Measurements from ENCODE around the gene DNM1.
A peak's percentile ranks its signal among the peaks of the same experiment; 100 is the strongest.
"Not testable (repeated sequence)": the region's sequence is repeated elsewhere in the genome, so short reads cannot be mapped to it uniquely, and the experiment has no call there.

The DNM1 gene

GRCh38 chr9:128226412-128226801, 23.2 kb downstream of the DNM1 start:
- DNase-seq: no peak

GRCh38 chr9:128230897-128231296, 27.7 kb downstream of the DNM1 start:
- DNase-seq: not testable (repeated sequence)

DNA sequence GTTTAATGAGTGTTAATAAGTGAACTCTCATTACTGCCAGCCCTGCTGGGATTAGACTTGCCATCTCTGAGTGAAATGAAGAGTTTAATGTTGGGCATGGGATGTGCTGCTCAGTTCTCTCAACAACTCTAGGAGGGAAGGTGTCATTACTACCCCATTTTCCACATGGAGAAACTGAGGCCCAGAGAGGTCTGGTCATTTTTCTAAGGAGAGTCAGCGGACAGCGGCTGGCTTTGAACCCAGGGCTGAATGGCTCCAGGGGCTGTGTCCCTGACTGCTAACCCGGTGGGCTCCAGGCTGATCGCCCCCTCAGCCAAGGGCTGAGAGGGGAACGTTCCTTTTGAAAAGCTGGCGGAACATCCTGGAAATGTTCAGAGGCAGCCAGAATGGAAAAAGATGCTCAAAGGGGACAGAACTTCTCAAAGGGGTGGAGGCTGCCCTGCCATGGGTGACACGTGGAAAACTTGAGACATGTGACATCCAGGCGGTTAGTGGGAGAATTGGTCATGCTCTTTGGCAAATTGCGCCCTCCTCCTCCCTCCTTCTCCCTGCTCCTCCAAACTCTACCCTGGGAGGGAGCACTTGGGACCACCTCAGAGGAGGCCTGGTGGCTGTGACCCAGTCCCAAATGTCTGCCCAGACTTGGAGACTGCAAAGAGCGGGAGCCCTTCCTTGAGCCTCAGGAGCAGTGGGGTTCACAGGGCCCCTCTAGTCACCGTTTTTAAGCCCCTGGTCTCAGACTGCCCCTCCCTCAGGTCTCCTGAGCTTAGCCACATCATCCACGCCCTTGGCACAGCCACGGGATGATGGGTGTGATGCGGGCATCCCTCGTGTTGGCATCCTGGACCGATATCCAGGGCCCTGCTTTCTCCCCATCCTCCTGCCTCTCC, 28.7 kb downstream of the DNM1 start:
- DNase-seq: no peak

- DNase-seq: no peak
Measured at GRCh38 chr9:128232528-128233428, 29.6 kb downstream of the DNM1 start.

- no peak for DNase-seq
Measured at GRCh38 chr9:128233817-128234406, 30.7 kb downstream of the DNM1 start.

- DNase-seq: no peak
Measured at GRCh38 chr9:128242124-128242523, 38.9 kb downstream of the DNM1 start.

DNA sequence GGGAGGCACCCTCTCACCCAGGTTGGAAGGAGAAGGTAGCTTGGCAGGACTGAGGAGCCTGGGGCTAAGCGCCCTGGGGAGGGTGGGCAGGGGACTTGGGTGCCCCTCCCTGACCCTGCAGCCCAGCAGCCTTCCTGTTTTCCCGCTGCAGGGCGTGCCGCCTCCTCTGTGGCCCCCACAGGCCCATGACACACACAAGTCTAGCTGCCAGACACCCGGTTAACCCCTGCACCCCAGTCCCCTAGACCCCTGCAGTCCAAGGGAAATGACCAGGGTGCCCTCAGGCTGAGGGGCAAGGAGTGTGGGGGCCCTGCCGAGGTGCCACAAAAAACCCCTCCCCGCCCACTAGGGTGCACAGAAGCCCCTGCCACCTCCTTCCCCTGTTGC, 39.6 kb downstream of the DNM1 start:
- DNase-seq: no peak

DNA sequence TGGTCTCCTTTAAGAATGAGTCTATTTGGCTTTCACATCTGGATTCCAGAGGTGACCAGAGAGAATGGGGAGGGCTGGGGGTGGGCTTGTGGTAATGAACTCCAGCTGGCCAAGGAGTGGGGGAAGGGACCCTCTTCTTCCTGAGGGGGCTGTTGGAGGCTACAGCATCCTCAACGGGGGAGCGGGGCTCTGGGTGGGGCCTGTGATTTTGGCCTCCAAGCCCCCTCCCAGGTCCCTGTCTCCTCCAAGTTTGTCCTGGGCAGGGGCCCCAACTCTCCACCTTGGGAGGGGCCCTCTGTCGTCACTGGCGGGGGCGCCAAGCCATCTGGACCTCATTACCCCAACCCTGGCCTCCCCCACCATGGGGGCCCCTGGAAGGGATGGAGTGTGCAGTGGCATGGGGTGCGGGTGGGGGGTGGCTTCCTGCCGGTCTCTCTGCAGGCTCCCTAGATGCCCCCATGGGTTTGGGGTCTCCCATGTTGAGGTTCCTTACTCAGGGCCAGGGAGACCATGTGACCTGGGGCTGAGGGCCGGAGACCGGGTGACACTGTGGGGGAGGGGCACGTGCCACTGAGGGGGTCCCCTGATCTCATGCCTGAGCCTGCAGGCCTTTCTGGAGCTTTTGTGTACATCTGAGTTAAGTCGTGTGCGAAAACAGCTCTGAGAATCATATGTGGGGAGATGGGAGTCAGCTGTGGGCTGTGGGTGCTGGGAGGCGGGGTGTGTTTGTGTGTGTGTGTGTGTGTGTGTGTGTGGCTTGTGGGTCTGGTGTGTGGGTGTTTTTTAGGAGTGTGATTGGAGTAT, 40.2 kb downstream of the DNM1 start:
- no peak for DNase-seq

DNA sequence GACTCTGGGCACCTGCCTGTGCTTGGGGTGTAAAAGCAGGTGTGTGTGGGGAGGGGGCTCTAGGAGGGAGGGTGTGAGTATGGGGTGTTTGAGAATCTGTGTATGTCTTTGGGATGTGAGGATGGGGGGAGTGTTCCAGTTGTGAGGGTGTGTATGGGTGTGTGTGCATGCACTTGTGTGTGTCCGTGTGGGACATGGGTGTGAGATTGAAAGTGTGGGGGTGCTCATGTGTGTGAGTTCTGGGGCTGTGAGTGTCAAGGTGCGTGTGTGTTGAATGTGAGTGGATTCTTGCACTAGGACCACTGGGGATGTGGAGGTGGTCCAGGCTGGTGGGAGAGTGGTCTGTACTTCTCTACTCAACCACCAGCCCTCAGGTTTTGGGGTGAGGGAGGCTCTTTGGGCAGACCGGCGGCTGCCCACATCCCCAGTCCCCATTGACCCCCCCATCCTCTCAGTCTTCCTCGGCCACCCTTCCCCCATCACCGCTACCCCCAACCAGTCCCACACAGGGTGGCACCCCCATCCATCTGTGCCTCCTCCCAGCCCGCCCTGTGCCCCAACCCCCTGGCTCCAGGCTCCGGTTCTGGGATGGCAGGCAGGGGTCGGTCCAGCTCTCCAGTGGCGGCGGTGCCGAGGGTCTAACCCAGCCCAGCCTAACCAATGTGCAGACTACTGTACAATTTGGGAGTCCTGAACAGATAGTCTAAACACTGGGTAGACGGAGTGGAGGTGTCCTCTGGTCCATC, 41.1 kb downstream of the DNM1 start:
- no peak for DNase-seq

DNA sequence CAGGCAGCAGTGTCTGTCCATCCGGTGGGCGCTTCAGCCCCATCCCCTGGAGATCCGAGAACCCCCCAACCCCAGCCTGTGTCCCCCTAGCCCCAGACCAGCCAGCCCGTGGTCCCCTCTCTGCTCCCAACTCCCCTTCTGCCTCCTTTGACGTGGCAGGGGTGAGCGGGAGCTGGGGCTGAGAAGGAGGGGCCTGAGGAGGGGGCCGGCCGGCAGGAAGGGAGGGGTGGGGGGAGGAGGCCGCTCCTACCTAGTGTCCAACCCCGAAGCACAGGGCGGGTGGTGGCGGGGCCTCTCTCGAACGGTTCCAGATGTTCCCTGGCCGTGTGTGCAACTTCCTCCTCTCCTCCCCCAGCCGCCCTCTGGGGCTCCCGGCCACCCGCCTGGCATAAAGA, 41.7 kb downstream of the DNM1 start:
- no peak for DNase-seq

DNA sequence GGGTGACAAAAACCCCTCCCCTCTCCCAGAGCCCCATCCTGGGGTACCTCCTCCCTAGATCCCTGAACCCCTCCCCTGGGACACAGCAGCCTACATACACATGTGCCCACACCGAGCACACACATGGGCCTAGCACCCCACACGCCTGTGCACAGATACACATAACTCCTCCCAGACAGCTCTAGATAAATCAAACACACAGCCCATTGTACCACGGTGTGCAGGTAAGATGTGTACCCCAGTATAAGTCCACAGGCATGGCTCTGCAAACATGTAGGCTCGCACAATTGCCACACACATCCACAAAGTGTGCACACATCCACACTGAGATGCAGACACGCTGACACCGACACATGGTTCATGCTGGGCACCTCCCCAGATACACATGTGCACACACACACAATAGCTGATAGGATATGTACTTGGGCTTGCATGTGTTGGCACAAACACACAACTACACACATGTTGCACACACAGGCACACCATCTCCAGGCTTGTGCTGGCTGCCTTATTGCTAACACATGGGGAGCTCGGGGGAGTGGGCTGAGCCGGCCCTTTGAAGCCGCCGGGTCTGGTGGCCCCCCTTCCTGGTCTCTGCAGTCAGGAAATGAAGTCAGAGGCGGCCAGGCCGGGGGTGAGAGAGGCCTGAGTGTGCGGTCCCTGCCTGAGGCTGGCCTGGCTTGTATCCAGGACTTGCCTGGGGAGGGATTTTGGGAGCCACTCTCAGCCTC, 42.4 kb downstream of the DNM1 start:
- no peak for DNase-seq

DNA sequence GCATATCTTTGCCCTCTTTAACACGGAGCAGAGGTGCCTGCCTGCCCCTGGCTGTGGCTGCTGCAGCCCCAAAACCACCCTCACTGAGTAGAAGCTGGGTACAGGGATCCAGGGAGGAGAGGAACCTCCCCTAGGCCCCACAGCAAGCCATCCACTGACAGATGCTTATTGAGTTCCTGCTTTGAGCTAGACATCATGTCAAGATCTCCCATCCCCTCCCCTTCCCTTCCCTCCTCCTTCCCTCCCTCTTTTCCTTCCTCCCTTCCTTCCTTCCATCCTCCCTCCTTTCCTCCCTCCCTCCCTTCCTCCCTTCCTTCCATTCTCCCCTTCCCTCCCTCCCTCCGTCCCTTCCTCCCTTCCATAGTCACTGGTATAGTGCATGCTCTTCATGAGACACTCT, 43.3 kb downstream of the DNM1 start:
- DNase-seq: no peak

GRCh38 chr9:128247226-128247803, 44.1 kb downstream of the DNM1 start:
- DNase-seq: no peak

GRCh38 chr9:128249558-128249907, 46.4 kb downstream of the DNM1 start:
- no peak for DNase-seq

DNA sequence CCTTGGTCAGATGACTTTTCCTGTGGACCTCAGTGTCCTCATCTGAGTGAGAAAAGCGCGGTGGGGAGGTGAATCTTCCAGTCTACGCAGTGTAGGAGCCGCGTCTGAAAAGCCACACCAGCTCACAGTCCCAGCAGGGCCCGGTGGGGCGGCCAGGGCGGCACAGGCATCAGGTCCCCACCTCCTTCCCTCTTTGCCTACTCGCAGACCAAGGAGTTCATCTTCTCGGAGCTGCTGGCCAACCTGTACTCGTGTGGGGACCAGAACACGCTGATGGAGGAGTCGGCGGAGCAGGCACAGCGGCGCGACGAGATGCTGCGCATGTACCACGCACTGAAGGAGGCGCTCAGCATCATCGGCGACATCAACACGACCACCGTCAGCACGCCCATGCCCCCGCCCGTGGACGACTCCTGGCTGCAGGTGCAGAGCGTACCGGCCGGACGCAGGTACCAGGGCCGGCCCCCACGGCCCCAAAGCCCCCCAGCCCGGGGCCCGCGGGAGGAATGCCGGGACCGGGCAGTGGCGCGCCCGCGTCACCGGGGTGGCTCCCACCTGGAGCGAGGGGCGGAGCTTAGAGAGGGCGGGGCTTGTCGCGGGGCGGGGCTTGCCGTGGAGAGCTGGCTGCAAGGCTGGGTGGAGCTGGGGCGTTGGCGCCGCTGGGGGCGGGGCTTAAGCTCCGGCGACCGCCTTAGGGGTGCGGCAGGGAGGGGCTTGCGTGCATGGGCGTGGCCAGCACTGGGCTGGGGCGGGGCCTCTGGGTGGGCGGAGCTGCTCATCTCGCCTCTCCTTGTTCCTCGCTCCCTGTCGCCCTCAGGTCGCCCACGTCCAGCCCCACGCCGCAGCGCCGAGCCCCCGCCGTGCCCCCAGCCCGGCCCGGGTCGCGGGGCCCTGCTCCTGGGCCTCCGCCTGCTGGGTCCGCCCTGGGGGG, 47.0 kb downstream of the DNM1 start:
- peak; percentile 98 for DNase-seq

DNA sequence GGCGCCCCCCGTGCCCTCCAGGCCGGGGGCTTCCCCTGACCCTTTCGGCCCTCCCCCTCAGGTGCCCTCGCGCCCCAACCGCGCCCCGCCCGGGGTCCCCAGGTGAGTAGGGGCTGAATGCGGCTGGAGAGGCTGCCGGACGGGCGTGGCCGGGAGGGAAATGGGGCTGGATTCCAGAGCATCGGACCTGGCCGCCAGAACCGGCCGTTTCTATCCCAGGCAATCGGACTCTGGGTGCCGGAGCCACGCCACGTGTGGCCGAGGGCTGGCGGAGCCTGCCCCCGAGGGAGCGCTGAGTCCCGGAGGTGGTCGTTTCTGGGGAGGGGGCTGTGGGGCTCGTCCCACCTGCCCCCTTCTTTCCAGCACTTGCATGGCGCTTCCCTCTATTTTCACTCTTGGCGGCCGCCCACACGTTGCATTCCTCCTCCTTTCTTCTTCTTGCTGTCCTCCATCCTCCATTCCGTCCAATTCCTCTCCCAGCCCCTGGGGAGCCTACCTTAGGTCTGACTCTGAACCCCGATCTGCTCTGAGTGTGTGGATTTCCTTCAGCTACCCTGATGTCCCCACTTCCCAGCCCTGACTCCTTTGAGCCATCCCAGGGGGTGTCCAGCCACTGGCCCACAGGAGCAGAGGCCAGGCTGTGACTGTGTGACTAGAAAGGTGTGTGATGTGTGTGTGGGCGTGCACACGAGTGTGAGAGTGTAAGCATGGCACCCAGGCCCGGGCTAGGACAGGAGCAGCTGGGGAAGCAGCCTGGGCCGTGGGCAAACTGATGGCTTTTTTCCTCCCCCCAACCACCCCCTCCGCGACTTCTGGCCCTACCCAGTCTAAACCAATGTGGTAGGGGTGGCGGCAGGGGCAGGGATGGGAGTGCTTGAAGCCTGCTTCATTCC, 47.9 kb downstream of the DNM1 start:
- no peak for DNase-seq

DNA sequence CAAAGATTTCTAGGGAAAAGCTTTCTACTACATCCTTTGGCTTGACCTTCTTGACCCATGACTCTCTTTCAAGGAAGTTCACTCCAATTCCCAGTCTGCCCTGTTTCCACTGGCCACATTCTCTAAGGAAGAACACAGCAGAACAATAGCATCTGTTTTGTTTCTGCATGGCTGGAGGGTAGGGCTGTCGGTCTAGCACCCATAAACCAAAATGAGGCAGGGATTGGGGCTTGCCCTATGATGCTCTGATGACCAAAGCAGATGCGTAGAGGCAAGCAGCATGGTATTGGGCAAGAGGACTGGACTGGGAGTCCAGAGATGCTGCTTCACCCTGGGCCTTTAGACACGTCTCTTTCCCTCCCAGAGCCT, 48.5 kb downstream of the DNM1 start:
- no peak for DNase-seq

GRCh38 chr9:128252317-128253139, 49.3 kb downstream of the DNM1 start:
- DNase-seq: no peak
